Activated naive CD4-positive, alpha-beta T cell (primary cell): ENCODE measurements around the gene ASNSD1.
A peak's percentile ranks its signal among the peaks of the same experiment; 100 is the strongest.

Experiments
- DNase-seq, 4 experiments: peaks; one replicate each; lab custom pipeline; 2025; lab: John Stamatoyannopoulos, UW

The ASNSD1 gene

DNA sequence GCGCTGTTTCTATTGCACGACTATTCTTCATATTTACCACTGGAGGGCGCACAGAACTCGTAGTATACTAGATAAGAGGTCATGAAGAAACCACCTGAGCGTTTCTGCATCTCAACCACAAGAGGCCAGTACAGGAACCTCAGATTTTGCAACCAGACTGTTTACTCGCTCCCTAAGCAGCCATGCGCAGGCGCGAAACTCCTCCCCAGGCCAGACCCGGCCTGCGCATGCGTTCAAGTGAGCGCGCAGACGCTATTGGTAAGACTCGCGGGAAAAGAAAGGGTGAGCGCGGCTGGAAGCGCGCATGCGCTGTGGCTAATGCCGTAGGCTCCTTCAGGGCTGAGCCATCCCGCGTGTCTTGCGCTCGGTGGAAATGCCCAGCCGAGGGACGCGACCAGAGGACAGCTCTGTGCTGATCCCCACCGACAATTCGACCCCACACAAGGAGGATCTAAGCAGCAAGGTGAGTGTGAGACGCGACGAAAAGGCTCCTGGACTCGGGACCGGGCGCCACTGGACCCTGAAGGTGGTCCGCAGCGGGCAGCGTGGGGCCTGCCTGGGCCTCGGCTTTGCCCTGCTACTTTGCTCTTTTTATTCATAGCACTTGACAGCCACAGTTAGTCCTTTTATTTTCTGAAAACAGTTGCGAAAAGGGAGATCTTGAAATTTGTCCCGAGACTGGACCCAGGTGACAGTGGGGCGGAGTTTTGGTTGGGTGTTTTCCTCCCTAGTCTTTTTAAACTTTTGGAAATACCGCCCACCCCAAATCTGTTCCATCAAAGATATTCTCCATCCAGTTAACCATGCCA is at the start of gene ASNSD1:
Gene ASNSD1, plus strand, starts transcription at position 312 of the 809 bp plus-strand sequence. CDS start 4,674 bp downstream, outside the sequence.
- peak; percentile 91 to 98 (median 96) for DNase-seq

DNA sequence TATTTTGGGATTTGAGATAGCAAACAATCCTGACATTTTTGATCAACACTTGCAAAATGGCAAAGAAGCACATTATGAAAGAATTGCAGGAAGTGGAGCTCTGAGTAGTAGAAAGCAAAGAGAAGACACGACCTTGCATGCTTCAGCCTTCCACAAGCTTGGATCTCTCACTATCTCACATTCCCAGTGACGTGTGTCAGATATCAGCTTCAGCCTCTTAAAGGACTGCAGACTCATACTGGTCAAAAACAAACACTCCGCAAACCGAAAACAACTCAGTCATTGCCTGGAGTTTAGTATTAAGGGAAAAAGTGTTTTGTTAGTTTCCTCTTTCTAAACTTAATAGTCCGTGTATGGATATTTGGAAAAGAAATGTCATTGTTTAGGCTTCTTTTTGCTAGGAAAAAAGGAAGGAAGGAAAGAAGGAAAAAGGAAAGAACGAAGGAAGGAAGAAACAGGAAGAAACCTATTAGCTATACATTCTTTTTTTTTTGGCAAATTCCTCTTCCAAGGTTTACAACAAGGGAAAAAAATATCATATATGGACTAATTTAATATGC is 48.1 kb upstream of the ASNSD1 start:
- no peak for DNase-seq

DNA sequence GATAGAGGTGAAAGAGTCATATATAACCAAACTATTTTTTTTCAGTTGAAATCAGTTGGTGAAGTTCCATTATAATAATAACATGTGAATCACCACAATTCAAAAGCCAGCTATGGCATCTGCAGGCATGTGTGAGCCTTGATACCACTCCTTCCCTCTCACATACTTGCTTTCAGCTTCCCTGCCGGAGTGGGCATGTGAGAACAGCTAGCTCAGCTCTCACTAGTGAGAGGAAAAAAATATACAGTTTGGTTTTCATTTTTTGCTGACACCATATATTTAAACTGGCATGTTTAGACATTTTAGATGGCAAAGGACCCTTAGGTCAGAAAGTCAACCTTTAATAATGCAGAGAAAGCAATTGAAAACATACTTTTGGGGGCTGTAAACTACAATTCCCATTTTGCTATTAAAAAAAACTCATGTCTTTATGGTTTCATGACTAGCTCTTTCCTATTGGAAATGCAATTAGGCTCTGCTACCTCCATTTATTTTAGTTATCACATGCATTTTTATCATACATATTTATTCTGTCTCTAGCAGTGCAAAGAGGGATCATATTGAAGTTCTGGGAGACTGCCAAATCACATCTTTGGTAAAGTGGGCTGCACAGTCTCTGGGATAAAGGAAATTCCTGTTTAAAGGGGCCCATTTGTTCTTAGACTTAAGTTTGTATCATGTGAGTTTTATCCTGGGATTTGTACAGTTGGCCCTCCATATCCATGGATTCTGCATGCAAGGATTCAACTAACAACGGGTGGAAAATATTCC is 47.4 kb upstream of the ASNSD1 start:
- DNase-seq, result no peak

DNA sequence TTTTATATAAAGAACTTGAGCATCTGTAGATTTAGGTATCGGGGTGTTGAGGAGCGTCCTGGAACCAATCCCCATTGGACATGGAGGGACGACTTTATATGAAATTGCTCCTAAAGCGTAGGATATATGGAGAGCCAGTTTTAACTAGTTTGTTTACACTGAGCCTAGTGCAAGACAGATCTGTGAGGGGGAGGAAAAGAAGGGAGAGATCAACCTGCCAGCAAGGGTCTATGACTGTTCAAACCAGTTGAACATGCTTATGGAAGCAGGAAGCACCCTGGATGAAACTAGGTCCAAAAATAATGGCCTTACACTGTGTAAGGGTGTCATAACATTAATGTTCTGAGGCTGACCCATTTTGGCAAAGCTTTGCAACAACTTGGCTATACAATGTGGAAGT is 46.7 kb upstream of the ASNSD1 start:
- no peak for DNase-seq

DNA sequence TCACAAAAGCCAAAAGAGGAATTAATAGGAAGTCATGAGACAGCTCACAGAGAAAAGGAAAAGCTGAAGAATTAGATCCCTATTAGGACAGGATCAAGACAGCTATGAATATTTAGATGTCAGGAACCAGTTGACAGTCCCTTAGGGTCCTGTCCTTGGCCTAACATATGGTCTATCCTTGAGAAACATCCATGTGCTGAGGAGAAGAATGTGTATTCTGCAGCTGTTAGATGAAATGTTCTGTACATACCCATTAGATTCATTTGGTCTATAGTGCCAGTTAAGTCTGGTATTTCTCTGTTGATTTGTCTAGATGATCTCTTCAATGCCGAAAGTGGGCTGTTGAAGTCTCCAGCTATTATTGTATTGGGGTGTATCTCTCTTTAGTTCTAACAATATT is 43.1 kb upstream of the ASNSD1 start:
- no peak for DNase-seq

DNA sequence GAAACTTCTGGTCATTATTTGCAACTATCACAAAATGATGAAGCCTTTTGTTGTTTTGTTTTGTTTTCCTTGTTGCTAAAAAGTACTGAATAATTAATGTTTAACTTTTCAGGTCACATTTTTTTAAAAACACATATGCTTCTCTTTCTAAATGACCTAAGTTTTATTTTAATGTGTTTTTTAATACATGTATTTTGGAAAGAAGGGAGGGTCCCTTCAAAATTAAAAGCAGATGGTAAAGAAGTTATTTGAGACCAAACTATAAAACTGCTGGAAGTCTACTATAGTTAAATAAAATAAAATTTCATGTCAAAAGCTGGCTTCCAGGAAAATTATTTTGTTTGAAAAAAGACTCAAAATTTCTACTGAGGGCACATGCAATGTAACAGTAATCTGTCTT is 39.5 kb upstream of the ASNSD1 start:
- DNase-seq, result no peak

DNA sequence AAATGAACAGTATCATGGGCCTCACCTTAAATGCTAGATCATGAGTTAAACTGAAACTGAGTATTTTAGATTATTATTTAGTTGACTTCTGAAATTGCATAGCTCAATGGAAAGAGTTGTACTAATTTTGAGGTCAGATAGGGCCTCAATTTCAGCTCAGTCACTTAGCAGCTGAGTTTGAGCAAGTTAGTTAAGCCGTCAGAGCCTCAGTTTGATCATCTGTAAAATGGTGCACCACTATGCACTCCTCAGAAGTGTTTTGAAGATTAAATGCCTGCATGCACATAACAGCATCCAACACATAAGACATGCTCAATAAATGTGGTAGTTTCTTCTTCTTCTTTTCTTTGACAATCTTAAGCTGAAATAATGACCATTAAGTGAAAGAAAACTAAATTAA is 38.2 kb upstream of the ASNSD1 start:
- DNase-seq, result no peak

DNA sequence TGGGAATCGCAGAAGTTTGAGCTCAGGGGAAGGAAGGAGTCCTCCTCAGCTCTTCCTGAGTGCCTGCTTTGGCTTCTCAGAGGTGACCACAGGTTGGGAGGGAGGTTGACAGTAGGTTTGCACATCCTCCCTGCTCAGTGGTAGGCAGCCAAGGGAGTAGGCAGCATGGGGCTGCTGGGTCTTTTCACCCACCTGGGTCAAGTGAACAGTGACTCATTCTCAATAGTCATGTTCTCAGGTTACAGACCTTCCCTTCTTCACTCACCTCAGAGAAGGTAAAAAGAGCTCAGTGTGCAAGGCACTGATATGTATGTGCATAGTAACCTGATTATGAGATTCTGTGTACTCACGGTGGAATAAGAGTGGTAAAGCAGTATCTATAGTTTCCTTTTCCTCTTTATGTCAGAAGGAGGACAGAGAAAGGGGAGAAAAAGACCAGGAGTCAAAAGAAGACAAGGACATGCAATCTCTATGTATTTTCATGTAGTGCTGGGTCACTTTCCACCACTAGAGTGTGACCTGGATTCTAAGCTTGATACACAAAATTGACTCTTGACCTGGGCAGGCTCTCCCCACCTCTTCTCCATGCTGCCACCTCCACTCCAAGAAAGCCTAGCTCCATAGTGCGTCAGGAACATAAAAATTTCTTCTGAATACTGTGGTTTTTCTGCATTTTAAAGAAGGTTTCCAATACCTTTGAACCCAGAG is 36.5 kb upstream of the ASNSD1 start:
- no peak for DNase-seq

DNA sequence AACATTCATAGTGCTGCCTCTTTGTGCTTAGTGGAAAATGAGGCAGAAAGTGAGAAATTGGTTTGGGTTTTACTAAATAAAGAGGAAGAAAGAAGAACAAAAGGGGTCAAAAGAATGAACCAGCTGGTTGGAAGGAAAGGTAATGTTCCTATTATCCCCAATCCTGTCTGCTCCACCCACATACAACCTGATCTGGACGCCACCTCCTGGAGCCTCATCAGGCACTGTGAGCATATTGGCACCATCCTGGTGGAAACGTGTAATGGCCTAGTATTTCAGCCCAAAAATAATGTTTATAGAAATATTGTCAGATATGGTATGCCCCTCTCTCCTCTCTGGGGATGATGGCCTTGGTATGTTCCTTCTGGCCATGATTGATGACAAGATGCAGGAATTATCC is 35.6 kb upstream of the ASNSD1 start:
- DNase-seq, result no peak

DNA sequence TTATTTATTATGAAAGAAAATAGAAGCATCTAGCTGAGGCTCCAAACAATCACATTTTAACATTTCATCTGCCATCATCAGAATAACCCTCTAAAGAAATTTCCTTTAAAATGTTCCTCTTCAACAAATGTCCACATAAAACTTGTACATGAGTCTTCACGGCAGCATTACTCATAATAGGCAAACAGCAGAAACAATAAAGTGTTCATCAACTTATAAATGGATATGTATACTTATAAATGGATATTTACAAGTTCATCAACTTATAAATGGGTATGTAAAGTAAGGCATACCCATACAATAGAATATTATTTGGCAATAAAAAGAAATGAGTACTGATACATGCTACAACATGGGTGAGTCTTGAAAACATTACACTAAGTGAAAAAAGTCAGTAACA is 33.5 kb upstream of the ASNSD1 start:
- no peak for DNase-seq

DNA sequence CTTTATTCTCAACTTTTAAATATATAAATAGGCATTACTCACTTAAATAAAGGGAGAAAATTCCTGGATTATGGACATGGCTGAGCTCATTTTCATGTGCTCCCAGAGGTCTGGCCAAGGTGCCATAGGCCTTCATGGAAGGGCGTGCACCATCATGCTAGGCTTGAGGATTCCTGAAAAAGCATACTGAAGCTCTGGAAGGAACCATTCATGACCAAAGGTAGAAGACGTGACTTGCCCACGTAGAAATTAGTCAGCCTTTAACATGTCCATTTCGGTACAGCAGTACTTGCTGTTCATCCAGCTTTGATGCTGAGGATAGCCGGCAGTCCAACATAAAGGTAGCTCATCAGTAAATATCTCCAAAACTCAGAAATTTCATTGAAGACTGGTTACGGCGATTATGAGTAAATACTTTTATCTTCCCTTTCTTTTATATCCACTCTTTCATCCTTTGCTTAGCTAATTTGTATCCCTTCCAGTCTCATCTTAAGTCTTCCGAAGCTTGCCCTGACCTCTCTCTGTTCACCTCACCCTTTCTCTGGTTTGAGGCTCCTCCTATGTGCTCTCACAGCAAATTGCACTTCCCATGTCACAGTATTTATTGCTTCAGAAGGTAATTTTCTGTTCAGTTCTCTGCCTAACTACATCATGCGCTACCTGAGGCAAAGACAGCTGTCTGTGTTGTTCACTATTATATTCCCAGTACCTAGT is 32.3 kb upstream of the ASNSD1 start:
- DNase-seq, result no peak

DNA sequence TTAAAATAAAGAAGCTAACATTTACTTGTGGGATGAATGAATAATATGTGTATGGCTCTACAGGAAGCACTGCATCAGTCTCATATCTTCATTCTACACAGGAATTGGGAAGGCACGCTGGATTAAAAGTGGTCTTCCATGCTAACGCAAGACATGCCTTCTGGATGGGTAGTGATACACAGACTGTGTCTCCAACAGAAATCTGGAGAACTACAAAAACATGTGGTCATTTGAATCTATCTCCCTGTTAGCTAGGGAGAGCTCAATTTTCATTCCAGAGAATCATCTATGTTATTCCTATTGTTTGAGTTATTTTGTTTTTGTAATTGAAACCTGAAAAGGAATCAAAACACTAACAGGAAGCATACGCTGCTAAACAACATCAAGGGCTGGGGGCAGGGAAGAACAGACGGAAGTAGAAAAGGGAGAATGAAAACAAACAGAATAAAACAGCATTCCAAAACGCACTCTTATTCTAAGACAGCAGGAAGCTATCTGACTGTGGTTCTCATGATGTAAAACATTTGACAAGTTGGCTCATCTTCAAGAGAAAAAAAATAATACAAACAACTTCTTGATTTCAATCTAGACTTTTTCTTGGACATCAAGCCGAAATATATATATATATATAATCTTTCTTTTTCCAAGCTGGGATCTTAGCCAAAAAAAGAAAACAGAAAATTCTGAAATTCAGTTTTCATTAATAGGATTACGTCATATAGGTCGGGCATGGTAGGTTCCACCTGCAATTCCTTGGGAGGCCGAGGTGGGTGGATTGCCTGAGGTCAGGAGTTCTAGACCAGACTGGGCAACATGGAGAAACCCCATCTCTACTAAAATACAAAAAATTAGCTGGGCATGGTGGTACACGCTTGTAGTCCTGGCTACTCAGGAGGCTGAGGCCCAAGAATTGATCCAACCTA is 31.5 kb upstream of the ASNSD1 start:
- DNase-seq, result no peak

DNA sequence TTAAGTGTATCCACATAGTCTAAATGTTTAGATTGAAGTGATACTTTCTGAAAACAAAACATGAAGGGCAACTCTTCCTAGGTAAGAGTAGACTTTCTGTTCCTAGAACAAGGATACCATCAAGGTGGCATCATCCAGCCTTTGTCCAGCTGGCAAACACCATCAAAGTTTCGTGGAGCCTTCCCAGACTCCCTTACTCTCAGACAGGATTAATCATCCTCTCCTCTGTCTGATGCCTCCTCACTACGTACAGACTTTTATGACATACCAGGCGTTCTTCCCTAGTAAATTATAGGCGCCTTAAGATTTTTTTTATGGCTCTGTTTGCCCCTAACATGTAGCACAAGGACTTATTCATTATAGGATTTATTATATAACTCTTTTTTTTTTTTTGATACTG is 29.4 kb upstream of the ASNSD1 start:
- DNase-seq, result no peak

DNA sequence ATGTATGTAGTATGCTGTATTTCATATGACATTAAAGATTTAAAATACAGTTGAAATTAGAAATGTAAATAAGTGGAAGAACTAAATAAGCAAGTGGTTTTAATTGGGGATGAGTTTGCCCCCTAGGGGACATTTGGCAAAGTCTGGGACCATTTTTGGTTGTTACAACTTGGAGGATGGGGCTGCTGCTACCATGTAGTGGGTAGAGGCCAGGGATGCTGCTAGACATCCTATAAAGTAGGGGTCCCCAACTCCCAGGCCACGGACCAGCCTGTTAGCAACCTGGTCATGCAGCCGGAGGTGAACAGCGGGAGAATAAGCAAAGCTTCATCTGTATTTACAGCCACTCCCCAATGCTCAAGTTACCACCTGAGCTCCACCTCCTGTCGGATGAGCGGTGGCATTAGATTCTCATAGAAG is 27.9 kb upstream of the ASNSD1 start:
- no peak for DNase-seq

DNA sequence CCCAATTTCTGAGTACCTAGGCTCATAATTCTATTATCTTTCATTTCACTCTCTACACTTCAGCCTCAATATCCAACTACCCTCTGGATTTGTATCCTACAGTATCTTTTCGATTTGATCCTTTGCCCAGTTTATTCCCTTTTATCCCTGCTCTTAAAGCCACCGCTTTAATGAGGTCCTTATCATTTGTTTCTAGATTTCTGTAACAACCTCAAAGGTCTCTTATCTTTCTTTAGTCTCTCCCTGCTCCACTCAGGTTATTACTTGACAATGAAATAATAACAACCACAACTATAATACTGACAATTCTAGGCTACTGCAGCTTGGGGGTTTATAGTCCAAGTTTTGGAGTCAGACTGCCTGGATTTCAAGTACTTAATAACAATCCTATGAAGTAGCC is 25.9 kb upstream of the ASNSD1 start:
- no peak for DNase-seq

DNA sequence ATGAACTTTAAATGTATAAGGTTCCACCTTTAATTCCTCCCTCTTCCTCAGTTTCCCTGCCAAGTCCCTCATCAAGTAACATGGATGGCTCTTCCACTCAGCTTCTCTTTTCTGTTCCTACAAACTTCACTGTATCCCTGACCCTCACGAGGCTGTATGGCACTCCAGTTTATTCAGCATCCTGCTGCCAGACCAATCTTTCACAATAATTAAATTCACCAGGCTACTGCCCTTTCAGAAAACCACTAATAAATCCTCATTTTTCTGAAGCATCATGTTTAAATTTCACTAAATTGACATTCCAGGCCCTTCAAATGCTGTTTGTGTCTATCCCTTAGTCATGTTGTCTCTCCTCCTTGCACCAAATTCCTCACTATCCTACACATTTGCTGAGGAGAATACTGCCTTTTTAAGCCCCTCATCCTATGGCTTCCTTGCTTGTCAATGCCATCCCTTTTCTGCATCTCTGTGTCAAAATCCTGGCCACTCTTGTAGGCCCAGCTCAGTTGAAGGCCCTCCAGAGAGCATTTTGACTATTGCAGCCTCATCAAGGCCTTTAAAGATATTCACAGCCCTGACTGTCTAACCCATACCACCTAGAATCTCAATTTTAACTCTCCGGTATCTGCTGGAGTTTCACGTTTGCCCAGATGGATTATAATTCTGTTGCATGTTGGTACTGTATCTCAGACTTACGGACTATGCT is 22.8 kb upstream of the ASNSD1 start:
- no peak for DNase-seq

DNA sequence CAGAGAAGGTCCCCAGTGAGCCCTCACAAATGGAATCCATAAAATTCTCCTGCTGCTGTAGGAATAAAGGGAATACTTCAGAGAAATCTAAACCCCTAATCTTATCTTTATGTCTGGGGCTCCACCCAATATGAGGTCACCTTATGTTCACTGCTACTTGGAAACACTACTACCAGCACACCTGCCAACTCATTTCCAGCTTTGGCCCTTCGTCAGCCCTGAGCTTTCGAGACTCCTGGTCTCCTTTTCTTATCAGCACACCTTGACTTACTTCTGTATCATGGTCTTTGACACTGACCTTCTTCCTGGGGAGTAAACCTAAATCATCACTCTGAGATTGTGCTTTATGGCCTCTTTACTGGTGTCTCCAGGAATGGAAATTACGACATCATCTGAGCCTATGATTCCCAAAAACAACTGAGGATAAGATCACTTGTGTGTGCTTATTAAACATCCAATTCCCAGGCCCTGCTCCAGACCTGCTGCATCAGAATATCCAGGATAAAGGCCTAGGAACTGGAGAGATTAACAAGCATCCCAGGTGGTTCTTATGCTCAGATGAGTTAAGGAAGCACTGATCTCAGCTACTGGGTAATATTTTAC is 22.2 kb upstream of the ASNSD1 start:
- DNase-seq, result no peak

DNA sequence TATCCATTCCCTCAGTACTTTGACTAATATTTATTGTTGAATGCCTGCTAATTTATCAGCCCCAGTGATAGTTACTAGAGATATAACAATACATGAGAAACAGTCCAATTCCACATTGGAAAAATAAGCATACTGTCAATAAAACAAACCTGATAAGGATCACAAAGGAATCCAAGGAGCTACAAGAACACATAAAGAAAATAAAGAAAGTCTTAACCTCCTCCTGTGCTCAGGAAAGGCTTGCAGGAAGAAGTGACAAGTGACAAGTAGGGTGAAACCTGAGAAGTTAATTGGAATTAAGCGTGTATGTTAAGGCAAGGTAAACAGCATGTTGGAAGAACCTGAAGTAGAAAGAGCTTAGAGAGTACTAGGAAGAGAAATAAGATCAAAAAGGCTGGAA is 20.3 kb upstream of the ASNSD1 start:
- DNase-seq, result no peak

DNA sequence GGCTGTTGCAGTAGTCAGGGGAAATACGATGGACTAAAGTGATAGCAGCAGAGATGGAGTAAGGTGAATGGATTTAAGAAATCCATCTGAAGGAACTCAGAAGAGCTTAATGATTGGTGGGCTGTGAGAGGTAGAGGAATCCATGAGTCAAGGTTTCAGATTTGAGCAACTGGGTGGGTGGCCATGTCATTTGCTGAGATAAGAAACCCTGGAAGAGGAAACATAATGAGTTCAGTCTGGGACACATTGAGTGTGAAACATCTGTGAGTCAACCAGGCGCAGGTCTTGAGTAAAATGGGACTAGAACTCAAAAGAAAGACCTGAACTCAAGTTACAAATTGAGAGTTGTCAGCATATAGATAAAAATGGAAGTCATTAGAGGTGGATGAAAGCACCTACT is 19.7 kb upstream of the ASNSD1 start:
- no peak for DNase-seq

DNA sequence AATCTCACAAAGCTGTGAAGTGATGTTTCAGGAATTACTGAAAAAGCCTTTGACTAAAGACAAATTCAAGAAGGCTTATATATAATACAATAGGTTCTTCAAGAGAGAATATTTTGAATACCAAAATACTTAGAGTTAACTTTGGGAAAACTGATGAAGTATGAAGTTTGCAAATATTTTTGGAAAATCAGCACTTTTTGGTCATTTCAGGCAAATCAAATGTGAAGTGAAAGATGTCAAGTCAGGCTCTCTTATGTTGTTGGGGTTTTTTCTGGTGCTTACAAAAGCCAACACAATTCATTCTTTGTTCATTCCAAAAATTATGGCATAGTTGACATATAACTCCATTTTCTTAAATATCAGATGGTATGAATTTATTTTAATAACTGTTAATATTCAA is 14.7 kb upstream of the ASNSD1 start:
- DNase-seq, result no peak
